ENCODE data around the gene ALG12.

Gene ALG12

GRCh38 chr22:49917974-49918910 is at the start of gene ALG12, which contains the start of gene CRELD2:
TSS of gene ALG12 (minus strand) at chr22:49918438. CDS start at chr22:49913765, 4,673 bp downstream.
TSS of gene CRELD2 (plus strand) at chr22:49918634. CDS start at chr22:49918770, 136 bp downstream.
- DNase-seq (ENCODE audit: extremely low read depth, low read depth), result peak; percentile 91
- TF ChIP-seq, protein P1, sequence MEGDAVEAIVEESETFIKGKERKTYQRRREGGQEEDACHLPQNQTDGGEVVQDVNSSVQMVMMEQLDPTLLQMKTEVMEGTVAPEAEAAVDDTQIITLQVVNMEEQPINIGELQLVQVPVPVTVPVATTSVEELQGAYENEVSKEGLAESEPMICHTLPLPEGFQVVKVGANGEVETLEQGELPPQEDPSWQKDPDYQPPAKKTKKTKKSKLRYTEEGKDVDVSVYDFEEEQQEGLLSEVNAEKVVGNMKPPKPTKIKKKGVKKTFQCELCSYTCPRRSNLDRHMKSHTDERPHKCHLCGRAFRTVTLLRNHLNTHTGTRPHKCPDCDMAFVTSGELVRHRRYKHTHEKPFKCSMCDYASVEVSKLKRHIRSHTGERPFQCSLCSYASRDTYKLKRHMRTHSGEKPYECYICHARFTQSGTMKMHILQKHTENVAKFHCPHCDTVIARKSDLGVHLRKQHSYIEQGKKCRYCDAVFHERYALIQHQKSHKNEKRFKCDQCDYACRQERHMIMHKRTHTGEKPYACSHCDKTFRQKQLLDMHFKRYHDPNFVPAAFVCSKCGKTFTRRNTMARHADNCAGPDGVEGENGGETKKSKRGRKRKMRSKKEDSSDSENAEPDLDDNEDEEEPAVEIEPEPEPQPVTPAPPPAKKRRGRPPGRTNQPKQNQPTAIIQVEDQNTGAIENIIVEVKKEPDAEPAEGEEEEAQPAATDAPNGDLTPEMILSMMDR (IDR thresholded peaks at IDR 0.05; ENCODE audit: low read depth, low read length), result no peak

GRCh38 chr22:49967706-49968208 is 49.5 kb upstream of the ALG12 start:
- DNase-seq (ENCODE audit: extremely low read depth, low read depth), result no peak
- TF ChIP-seq, protein P1 (IDR thresholded peaks at IDR 0.05; ENCODE audit: low read depth, low read length), result no peak

GRCh38 chr22:49966774-49967705 is 48.8 kb upstream of the ALG12 start:
- DNase-seq (ENCODE audit: extremely low read depth, low read depth), result no peak
- TF ChIP-seq, protein P1 (IDR thresholded peaks at IDR 0.05; ENCODE audit: low read depth, low read length), result no peak

- TF ChIP-seq, protein P1 (IDR thresholded peaks at IDR 0.05; ENCODE audit: low read depth, low read length), result no peak
- no peak for DNase-seq (ENCODE audit: extremely low read depth, low read depth)
Observed at GRCh38 chr22:49966041-49966773, 48.0 kb upstream of the ALG12 start.

DNA sequence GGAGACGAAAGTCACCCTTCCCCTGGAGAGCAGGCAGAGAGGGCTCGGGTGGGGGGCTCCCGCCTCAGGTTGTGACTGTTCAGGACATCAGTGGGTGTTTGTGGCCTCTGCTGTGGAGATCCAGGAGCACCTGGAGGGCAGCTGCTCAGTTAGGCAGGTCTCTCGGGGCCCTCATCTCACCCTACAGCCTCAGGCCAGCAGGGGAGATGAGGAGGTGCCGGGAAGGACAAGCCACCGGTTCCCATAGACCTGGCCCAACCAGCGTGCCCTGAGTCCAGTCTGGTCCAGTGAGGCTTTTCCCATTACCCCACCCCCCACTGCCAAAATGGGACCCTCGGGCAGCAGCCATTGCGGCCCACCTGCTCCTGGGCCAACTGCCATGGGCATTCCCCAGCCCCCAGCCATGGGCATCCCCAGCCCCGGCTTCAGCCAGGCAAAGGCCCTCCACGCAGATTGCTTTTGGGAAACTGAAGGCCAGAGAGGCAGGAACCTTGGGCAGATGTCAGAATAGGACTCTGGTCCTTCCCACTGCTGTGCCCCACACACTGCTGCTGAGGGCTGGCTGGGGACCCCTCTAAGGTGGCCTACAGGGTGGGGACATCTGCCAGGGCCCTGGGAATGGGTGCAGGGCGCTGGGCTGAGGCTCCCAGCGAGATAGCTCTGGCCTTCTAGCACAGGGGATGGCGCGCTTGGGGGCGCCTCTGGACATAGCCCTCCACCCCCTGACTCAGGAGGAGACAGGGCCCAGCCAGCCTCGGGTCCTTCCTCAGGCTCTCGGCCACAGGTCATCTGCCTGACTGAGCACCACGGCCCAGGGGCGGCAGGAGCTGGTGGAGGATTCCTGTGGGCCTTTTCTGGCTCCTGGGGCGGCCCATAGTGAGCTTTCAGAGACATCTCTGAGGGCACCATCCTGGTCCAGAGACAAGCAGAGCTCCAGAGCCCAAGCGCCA is 47.1 kb upstream of the ALG12 start:
- DNase-seq (ENCODE audit: extremely low read depth, low read depth), result no peak

More for the DNA sequence above, 47.1 kb upstream of the ALG12 start:
- TF ChIP-seq, protein P1 (IDR thresholded peaks at IDR 0.05; ENCODE audit: low read depth, low read length), result no peak

Measured in AG09319 (cell line).